ENCODE results near the gene ARID5A.

DNA sequence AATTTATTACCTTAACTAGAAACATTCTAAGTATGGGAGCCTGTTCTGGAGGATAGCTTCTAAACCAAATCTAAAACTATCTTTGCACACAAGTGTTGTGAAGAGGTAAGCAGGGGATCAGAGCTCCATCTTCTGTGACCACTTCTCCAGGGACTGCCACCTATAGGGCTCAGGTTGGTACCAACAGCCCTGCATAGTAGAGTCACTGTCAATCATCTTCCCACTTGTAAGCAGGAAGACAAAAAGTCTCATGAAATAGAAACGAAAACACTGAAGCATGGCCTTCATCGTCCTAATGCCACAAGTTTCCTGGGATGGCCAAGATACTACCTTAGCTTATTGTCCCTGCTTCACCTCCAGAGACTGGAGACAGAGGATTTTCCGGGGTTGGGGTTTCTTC, 57.7 kb downstream of the ARID5A start:
- no peak for TF ChIP-seq POLR2AphosphoS5 (IDR thresholded peaks at IDR 0.05; ENCODE audit: low read depth, low read length)
- no peak for TF ChIP-seq PAX5 (IDR thresholded peaks at IDR 0.05; ENCODE audit: insufficient read depth, low read length, severe bottlenecking)
- TF ChIP-seq POLR2A (IDR thresholded peaks at IDR 0.05; ENCODE audit: low read depth, low read length) = no peak
- no peak for TF ChIP-seq POU2F2 (IDR thresholded peaks at IDR 0.05; ENCODE audit: low read depth, low read length)
- TF ChIP-seq TAF1 (IDR thresholded peaks at IDR 0.05; ENCODE audit: low read depth, low read length) = no peak
